Measurements from ENCODE around the gene CCDC192.

DNA sequence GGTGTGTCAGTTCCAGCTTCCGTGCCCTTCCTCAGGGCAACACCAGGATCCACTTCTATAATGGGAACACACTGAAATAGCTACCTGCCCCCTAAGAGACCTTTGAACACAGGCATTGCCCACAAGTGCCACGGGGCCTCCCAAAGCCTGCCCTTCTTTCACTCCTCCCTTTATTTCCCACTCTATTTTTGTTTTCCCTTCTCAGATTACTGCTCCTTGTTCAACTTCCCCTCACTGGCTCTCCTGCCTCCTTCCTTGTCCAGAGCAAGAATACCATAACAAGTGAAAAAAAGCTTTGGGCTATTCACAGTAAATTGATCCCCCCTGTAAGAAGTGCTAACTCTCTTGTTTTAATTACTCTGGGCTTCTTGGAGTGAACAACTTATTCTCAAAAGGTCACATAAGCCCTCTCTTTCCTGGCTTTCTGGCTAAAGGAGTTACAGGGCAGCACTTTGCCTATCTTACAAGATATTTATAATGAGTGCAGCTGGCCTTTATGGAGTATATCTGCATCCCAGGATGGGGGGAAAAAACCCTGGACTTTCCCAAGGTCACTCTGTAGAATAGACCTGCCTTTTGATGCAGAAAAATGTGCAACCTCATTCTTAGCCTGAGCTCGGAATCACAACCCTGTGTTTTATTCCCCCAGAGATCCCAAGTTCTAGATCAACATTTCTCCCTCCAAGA lies 43.0 kb upstream of the CCDC192 start:
- TF ChIP-seq, protein P1, sequence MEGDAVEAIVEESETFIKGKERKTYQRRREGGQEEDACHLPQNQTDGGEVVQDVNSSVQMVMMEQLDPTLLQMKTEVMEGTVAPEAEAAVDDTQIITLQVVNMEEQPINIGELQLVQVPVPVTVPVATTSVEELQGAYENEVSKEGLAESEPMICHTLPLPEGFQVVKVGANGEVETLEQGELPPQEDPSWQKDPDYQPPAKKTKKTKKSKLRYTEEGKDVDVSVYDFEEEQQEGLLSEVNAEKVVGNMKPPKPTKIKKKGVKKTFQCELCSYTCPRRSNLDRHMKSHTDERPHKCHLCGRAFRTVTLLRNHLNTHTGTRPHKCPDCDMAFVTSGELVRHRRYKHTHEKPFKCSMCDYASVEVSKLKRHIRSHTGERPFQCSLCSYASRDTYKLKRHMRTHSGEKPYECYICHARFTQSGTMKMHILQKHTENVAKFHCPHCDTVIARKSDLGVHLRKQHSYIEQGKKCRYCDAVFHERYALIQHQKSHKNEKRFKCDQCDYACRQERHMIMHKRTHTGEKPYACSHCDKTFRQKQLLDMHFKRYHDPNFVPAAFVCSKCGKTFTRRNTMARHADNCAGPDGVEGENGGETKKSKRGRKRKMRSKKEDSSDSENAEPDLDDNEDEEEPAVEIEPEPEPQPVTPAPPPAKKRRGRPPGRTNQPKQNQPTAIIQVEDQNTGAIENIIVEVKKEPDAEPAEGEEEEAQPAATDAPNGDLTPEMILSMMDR (IDR thresholded peaks at IDR 0.05; ENCODE audit: poor library complexity, severe bottlenecking) = no peak
- no peak for TF ChIP-seq POLR2AphosphoS5 (IDR thresholded peaks at IDR 0.05)
- no peak for TF ChIP-seq EZH2 (IDR thresholded peaks at IDR 0.05; ENCODE audit: borderline replicate concordance, insufficient read depth, low read length, poor library complexity, severe bottlenecking)
- TF ChIP-seq TAF1 (IDR thresholded peaks at IDR 0.05; ENCODE audit: low read depth) = no peak
- TF ChIP-seq MXI1 (conservative IDR thresholded peaks at IDR 0.05; ENCODE audit: poor library complexity, severe bottlenecking) = no peak

Data from neural cell (in vitro differentiated cells).